Measurements from ENCODE around the gene HBQ1.
"Not testable (repeated sequence)": the region's sequence is repeated elsewhere in the genome, so short reads cannot be mapped to it uniquely, and the experiment has no call there.

The HBQ1 gene

GRCh38 chr16:176477-177382 lies 3.5 kb upstream of the HBQ1 start, which contains the start of gene HBA1:
TSS of gene HBA1 (plus strand) at chr16:176680. CDS start at chr16:176717, 37 bp downstream.
- DNase-seq: peak; percentile 16

GRCh38 chr16:177394-177822 lies 2.9 kb upstream of the HBQ1 start:
- DNase-seq: no peak

- DNase-seq: no peak
Measured at GRCh38 chr16:177981-178667, 2.1 kb upstream of the HBQ1 start.

- no peak for DNase-seq
Measured at GRCh38 chr16:178668-179015, 1.6 kb upstream of the HBQ1 start.

GRCh38 chr16:179211-180092 lies 807 bp upstream of the HBQ1 start:
- no peak for DNase-seq

- peak; percentile 85 for DNase-seq
Measured at GRCh38 chr16:180681-181564, 664 bp downstream of the HBQ1 start.

GRCh38 chr16:181565-182021 lies 1.3 kb downstream of the HBQ1 start:
- DNase-seq: no peak

- no peak for DNase-seq
Measured at GRCh38 chr16:183005-183404, 2.7 kb downstream of the HBQ1 start.

GRCh38 chr16:185213-185612 lies 5.0 kb downstream of the HBQ1 start:
- no peak for DNase-seq

GRCh38 chr16:185691-186090 lies 5.4 kb downstream of the HBQ1 start:
- DNase-seq: no peak

GRCh38 chr16:187330-187729 lies 7.1 kb downstream of the HBQ1 start:
- no peak for DNase-seq

- DNase-seq: peak; percentile 33
Measured at GRCh38 chr16:188674-189073, 8.4 kb downstream of the HBQ1 start.

GRCh38 chr16:189604-190186 lies 9.4 kb downstream of the HBQ1 start:
- DNase-seq: no peak

- no peak for DNase-seq
Measured at GRCh38 chr16:191831-192230, 11.6 kb downstream of the HBQ1 start.

- DNase-seq: no peak
Measured at GRCh38 chr16:192686-193085, 12.4 kb downstream of the HBQ1 start.

- DNase-seq: no peak
Measured at GRCh38 chr16:193441-193840, 13.2 kb downstream of the HBQ1 start.

- DNase-seq: no peak
Measured at GRCh38 chr16:194516-194915, 14.3 kb downstream of the HBQ1 start.

GRCh38 chr16:200388-200787 lies 20.1 kb downstream of the HBQ1 start:
- no peak for DNase-seq

GRCh38 chr16:203246-203645 lies 23.0 kb downstream of the HBQ1 start:
- no peak for DNase-seq

- DNase-seq: not testable (repeated sequence)
Measured at GRCh38 chr16:204046-204445, 23.8 kb downstream of the HBQ1 start.

GRCh38 chr16:209359-209758 lies 29.1 kb downstream of the HBQ1 start:
- not testable (repeated sequence) for DNase-seq

All from CD4-positive, alpha-beta T cell treated with Interleukin-21 for 1 hour (primary cell).